Testis (tissue), 2 donors: ENCODE measurements around the gene DPF1.

ENCODE experiments used
- POLR2A ChIP-seq: fragments of 450-650 bp; IDR thresholded peaks from one replicate; pipeline ENCODE4 v1.6.1; 2017; ENCODE audit warnings: antibody characterized with exemption, mild to moderate bottlenecking, moderate library complexity
- TF ChIP-seq, protein P1 (sequence below), 3 experiments: fragments of 450-650 bp in 2 of 3; fragments of 200-600 bp in 1 of 3; sonication (generic) in 1 of 3; IDR thresholded peaks; one replicate each; pipeline ENCODE4 v1.5.1; 2016 to 2019; ENCODE audit warnings: antibody characterized with exemption in 3 of 3, mild to moderate bottlenecking in 2 of 3, moderate library complexity in 1 of 3

GRCh38 chr19:38216785-38217641 lies 7.0 kb downstream of the DPF1 start:
- TF ChIP-seq, protein P1, sequence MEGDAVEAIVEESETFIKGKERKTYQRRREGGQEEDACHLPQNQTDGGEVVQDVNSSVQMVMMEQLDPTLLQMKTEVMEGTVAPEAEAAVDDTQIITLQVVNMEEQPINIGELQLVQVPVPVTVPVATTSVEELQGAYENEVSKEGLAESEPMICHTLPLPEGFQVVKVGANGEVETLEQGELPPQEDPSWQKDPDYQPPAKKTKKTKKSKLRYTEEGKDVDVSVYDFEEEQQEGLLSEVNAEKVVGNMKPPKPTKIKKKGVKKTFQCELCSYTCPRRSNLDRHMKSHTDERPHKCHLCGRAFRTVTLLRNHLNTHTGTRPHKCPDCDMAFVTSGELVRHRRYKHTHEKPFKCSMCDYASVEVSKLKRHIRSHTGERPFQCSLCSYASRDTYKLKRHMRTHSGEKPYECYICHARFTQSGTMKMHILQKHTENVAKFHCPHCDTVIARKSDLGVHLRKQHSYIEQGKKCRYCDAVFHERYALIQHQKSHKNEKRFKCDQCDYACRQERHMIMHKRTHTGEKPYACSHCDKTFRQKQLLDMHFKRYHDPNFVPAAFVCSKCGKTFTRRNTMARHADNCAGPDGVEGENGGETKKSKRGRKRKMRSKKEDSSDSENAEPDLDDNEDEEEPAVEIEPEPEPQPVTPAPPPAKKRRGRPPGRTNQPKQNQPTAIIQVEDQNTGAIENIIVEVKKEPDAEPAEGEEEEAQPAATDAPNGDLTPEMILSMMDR (IDR thresholded peaks at IDR 0.05) = no peak
- TF ChIP-seq POLR2A = no peak
